Adrenal gland (tissue), 5 donors: ENCODE results near the gene OLIG2.

ENCODE experiments used
- POLR2A ChIP-seq, 2 donors: fragments of 450-650 bp; IDR thresholded peaks; one replicate each; pipeline ENCODE4 v1.6.1; 2017; ENCODE audit warnings: antibody characterized with exemption in 2 of 2, mild to moderate bottlenecking in 2 of 2, moderate library complexity in 1 of 2
- TF ChIP-seq, protein P1 (sequence below), 6 experiments: fragments of 450-650 bp in 4 of 6; fragments of 200-600 bp in 2 of 6; sonication (generic) in 1 of 6; IDR thresholded peaks; 1 replicate in 5 of 6; 2 replicates in 1 of 6; pipeline versions ENCODE4 v1.5.1 to v1.8.0; 2016 to 2021; ENCODE audit warnings: antibody characterized with exemption in 6 of 6, mild to moderate bottlenecking in 2 of 6, moderate library complexity in 1 of 6
- donor health status: DM: no; HTN: no; CAD: no.

DNA sequence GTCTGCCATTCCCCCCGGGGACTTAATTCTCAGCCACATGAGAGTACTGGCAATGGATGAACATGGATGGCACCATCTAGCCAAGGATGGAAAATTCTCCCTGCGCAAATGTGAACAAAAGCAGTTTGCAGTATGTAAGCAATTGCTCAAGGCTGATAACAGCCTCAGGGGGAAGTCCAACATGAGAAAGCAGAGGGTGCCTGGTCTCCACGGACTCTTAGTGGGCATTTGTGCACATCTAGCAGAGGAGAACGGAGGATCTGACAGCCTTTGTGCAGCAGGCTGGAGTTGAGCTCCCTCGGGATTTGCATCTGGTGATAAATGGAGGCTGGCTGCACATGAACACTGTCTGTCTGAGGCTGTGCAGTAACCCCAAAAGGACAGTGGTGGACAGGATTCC, 30.3 kb downstream of the OLIG2 start:
- TF ChIP-seq, protein P1, sequence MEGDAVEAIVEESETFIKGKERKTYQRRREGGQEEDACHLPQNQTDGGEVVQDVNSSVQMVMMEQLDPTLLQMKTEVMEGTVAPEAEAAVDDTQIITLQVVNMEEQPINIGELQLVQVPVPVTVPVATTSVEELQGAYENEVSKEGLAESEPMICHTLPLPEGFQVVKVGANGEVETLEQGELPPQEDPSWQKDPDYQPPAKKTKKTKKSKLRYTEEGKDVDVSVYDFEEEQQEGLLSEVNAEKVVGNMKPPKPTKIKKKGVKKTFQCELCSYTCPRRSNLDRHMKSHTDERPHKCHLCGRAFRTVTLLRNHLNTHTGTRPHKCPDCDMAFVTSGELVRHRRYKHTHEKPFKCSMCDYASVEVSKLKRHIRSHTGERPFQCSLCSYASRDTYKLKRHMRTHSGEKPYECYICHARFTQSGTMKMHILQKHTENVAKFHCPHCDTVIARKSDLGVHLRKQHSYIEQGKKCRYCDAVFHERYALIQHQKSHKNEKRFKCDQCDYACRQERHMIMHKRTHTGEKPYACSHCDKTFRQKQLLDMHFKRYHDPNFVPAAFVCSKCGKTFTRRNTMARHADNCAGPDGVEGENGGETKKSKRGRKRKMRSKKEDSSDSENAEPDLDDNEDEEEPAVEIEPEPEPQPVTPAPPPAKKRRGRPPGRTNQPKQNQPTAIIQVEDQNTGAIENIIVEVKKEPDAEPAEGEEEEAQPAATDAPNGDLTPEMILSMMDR (IDR thresholded peaks at IDR 0.05), result no peak
- TF ChIP-seq POLR2A (IDR thresholded peaks at IDR 0.05), result no peak
